GM18867 (cell line): Measurements from ENCODE around the gene CTDSP2.
A peak's percentile ranks its signal among the peaks of the same experiment; 100 is the strongest.
"Not testable (repeated sequence)": the region's sequence is repeated elsewhere in the genome, so short reads cannot be mapped to it uniquely, and the experiment has no call there.

Experiments used
- ATAC-seq: cut with Tn5 transposase; IDR thresholded peaks from one replicate; pipeline ENCODE4 v1.9.1; 2021; ENCODE audit warnings: mild to moderate bottlenecking, moderate library complexity; ENCODE audit not compliant: unreplicated experiment

Gene CTDSP2

GRCh38 chr12:57882575-57882974 is 36.0 kb upstream of the CTDSP2 start:
- ATAC-seq, result no peak

GRCh38 chr12:57881475-57881874 is 34.9 kb upstream of the CTDSP2 start:
- ATAC-seq, result no peak

DNA sequence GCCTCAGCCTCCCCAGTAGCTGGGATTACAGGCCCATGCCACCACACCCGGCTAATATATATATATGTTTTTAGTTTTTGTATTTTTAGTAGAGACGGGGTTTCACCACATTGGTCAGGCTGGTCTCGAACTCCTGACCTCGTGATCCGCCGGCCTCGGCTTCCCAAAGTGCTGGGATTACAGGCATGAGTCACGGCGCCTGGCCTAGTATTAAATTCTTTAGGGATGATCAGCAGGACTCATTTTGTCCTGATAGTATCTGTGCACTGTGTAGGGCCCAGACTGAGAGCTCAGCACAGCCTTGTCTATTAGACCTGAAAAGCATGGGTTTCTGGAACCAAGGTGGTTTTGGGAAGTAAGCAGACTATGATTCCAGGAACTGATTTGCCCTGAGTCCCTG is 34.5 kb upstream of the CTDSP2 start:
- ATAC-seq, result not testable (repeated sequence)

- ATAC-seq, result no peak
Measured at GRCh38 chr12:57877876-57878275, 31.3 kb upstream of the CTDSP2 start.

DNA sequence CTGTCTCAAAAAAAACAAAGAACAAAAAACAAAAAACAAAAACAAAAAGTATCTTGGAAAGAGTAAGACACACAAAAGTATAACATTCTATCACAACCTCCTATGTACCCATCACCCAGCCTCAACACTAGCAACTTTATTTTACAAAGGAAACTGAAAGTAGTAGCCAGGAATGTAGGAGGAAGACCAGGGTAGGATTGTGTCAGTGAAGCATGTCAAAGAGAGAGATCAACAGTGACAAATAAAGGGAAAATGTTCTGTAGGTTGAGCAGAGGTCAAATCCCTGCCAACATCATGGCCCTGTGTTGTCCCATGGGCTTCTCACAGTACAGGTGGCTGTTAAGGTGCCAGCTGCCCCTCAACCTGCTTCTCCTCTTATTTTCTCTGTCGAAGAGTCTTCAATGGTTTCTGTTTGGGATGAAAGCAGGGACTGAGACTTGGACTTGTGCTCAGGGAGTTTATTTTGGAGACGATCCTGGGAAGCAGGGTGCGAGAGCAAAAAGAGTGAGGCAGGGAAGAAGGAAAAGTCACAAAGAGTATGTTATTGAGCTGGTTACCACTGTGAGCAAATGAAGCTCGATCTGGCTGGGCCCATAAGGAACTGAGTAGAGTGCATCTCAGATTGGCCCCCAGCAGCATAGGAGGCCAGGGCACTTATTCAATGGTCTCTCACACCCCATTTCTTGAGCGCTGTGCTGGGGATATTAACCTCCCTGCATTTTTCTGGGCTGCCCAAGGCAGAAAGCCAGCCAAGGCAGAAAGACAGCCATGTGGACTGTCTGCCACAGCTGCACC is 29.4 kb upstream of the CTDSP2 start:
- no peak for ATAC-seq

DNA sequence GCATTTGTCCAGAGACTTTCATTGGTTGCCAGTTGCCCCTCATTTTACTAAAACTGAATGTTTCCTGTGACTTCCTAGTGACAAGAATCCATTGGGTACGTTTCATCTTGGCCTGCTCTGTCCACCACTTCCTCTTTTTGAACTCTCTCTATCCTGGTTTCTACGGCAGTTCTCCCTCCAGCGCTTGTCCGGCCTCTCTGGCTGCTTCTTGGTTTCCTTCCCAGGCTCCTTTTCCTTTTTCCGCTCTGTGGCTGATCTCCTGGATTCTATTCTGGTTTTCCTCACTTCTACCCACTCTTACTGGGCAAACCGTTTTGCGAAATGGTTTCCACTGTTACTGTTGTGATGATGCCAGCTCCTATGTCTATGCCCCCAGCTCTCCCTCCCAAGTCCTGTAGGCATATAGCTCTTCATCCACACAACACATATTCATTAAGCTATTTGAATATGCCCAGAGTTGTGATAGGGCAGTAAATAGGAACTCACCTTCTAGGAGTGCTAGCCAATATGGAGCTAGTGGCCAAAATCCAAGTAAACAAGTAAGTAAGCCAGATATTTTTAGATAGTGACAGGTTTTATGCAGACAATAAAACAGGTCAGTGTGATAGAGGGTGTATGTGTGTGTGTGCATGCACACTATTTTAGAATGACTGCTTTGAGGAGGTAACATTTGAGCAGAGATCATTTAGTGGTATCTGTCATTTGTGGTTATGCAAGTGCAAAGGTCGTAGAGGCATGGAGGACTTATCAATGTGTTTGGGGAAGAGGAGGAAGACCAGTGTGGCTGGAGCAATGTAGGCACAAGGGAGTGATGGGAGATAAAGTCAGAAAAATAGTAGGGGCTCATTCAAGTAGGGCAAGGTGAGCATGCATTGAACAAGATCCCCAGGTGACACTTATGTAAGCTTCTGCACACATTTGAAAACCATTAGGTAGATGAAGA is 27.9 kb upstream of the CTDSP2 start:
- ATAC-seq, result no peak

- ATAC-seq, result no peak
Measured at GRCh38 chr12:57872362-57872761, 25.8 kb upstream of the CTDSP2 start.

DNA sequence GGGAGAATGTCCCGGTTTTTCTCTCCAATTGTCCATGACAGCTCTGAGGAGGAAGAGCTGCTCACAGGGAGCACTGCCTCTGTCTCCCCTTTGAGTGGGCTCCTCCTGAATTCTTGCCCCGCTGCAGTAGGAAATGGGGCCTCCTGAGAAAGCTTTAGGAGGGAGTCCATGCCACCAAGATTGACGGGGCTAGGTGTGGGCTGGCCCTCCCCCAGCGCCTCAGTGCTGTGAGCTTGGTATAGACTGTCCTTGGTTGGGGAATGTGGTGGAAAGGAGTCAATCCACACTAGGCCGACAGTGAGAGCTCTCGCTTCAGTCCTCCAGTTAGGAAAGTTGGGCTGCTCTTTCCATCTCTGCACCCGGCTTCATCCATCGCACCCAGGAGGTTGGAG is 23.4 kb upstream of the CTDSP2 start:
- ATAC-seq, result no peak

GRCh38 chr12:57869298-57869926 is 22.9 kb upstream of the CTDSP2 start:
- ATAC-seq, result no peak

- no peak for ATAC-seq
Measured at GRCh38 chr12:57868851-57869268, 22.3 kb upstream of the CTDSP2 start.

GRCh38 chr12:57868221-57868620 is 21.7 kb upstream of the CTDSP2 start:
- no peak for ATAC-seq

- no peak for ATAC-seq
Measured at GRCh38 chr12:57866308-57867019, 19.9 kb upstream of the CTDSP2 start.

- peak; percentile 73 for ATAC-seq
Measured at GRCh38 chr12:57865084-57865751, 18.7 kb upstream of the CTDSP2 start.

GRCh38 chr12:57864442-57865083 is 18.0 kb upstream of the CTDSP2 start:
- no peak for ATAC-seq

- ATAC-seq, result no peak
Measured at GRCh38 chr12:57863676-57864075, 17.1 kb upstream of the CTDSP2 start.

DNA sequence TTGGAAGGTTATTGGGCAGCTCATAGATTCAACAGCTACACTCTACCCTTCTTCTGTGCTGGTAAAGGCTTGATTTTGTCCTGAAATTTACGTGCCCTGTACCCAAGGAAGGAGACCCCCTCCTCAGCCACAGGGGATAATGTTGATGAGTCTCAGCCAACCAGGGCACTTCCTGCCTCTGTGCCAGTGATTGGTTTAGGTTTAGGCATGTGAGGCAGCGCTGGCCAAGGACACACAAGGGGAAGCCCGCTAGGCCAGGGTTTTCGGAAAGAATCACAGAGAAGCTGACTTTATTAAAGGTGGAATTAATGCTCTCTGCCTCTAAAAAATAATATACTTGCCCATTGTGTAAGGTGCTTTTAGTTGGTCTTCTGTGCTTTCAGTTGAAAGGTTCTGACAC is 15.4 kb upstream of the CTDSP2 start:
- no peak for ATAC-seq

DNA sequence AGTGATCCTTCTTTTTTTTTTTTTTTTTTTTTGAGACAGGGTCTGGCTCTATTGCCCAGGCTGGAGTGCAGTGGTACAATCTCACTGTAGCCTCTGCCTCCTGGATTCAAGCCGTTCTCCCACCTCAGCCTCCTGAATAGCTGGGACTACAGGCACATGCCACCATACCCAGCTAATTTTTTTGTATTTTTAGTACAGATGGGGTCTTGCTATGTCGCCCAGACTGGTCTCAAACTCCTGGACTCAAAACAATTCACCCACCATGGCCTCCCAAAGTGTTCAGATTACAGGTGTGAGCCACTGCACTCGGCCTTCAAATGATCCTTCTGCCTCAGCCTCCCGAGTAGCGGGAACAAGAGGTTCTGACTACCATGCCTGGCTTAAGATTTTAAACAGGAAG is 14.4 kb upstream of the CTDSP2 start:
- ATAC-seq, result not testable (repeated sequence)

DNA sequence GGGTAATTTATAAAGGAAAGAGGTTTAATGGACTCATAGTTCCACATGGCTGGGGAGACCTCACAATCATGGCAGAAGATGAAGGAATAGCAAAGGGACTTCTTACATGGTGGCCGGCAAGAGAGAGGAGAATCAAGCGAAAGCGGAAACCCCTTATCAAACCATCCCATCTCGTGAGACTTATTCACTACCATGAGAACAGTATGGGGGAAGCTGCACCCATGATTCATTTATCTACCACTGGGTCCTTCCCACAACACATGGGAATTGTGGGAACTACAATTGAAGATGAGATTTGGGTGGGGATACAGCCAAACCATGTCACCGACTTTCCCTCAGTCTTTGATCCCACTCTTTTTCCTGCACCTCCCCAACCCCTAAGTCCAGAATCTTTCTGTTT is 12.6 kb upstream of the CTDSP2 start:
- ATAC-seq, result no peak

GRCh38 chr12:57858123-57858522 is 11.6 kb upstream of the CTDSP2 start:
- ATAC-seq, result not testable (repeated sequence)

DNA sequence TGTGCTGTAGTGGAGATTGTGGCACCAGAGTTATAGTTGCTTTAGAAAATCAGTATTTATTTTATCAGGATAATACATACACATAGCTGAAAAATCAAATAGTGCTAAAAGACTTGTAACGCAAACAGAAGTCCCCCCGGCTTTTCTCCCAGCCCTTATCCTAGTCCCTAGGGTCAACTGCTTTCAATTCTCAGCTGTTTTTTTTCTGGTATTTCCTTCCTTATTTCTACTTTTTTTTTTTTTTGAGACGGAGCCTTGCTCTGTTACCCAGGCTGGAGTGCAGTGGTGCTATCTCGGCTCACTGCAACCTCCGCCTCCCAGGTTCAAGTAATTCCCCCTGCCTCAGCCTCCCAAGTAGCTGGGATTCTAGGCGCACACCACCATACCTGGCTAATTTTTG is 8.4 kb upstream of the CTDSP2 start:
- ATAC-seq, result no peak
